NCI-H2227 treated with DMSO at 0.1 percent for 48 hours (cell line): ENCODE results near the gene PRR20C.
"Not testable (repeated sequence)": the region's sequence is repeated elsewhere in the genome, so short reads cannot be mapped to it uniquely, and the experiment has no call there.

Experiments
- DNase-seq: peaks from one replicate; lab custom pipeline; 2025; lab: John Stamatoyannopoulos, UW

PRR20C gene

DNA sequence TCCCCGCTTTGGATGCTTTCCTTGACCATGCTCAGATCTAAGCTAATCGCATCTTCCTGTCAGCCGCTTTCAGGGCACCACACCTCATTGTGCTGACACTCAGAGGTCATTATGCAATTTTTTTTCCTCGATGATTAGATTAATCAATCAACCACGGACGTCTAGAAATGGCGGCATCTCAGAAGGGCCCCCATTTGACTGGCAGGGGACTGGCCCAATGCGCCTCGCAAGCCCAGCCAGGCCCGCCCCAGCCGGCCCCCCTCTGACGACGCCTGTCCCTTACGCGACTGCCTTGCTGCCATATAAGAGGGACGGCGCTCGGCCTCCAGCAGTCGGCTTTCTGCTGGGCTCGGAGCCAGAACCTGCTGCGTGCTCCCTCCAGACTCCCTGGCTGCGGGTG lies at the start of gene PRR20C:
PRR20C (plus strand) TSS at position 301 of the 400 bp plus-strand sequence. CDS start 387 bp downstream, outside the sequence.
- not testable (repeated sequence) for DNase-seq

GRCh38 chr13:57114945-57115344 lies 38.9 kb upstream of the PRR20C start:
- DNase-seq: no peak

DNA sequence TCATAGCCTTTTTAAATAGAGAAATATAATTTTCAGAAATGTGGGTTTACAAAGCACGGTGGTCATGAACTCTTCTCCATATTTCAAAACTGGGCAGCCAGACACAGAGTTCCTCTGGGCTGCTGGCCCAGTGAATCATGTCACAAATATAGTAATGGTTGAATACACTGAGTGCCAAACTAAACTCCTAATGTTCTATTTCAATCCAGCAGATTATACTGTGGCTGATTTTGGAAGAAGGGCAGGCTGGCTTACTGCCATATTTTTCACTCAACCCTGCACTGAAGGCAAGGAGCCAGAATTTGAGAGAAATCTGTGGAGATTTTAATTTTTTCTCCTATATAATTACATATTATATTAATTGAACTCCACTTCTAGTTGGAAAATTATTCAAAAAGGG lies 30.2 kb upstream of the PRR20C start:
- no peak for DNase-seq

DNA sequence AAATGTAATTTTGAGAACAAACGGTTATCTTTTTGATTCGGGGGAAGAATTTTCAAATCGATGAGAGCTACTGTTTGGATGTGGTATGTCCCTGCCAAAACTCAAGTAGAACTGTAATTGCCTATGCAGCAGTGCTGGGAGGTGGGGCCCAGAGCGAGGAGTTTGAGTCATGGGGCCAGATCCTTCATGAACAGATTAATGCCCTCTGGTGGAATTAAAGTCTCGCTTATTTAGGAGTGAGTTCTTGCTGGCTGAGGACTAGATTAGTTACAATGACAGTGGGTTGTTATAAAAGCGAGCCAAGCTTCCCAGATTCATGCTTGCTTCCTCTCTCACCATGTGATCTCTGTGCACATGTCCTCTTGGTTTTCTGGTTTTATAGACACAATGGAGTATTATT lies 25.0 kb upstream of the PRR20C start:
- DNase-seq: no peak

DNA sequence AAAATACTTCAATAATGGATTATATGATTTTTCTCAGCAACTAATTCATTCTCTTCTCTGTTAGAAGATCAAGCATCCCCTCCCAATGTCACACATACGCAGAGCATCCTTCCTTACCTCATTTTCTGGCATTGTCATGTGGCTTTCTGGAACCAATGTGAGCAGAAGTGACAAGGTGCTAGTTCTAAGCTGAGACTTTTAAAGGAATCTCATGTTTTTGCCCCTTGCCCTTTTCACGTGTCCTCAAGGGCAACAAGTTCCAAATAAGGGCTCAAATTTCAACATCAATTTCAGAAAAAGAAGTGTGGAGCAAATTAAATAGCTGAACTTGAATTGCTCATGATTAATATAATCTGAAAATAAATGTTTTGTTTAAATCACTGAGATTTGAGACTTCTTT lies 17.8 kb upstream of the PRR20C start:
- no peak for DNase-seq

GRCh38 chr13:57137585-57137984 lies 16.3 kb upstream of the PRR20C start:
- no peak for DNase-seq

DNA sequence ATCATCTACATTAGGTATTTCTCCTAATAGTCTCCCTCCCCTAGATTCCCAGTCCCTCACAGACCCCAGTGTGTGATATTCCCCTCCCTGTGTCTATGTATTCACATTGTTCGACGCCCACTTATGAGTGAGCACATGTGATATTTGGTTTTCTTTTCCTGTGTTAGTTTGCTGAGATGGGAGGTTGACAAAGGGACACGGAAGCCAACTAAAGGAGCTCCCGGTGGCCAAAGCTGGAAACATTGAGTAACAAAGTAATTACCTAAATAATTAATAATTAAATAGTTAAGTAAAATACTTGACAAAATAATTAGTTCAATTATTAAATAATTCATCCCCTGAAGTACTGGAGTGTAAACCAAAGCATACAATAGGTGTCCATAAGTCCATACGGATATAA lies 14.9 kb upstream of the PRR20C start:
- DNase-seq: no peak

DNA sequence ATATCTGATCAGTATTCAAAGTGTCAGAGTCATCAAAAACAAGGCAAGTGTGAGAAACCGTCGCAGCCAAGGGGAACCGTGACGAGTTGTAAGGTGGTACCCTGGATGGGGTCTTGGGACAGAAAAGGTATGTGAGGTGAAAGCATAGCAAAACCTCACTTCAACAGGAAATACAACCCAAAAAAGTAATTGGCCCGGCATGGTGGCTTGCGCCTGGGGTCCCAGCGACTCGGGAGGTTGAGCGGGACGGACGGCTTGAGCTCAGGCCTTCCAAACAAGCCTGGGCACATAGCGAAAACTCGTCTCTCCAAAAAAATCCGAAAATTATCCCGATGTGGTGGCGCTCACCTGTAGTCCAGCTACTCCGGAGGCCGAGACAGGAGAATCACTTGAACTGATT lies 14.1 kb upstream of the PRR20C start:
- DNase-seq: not testable (repeated sequence)

GRCh38 chr13:57140235-57140968 lies 13.5 kb upstream of the PRR20C start, which contains the start of gene PRR20A:
Gene PRR20A (plus strand): TSS chr13:57140918. CDS start chr13:57141305, 387 bp downstream.
- DNase-seq: not testable (repeated sequence)

GRCh38 chr13:57147188-57147587 lies 6.7 kb upstream of the PRR20C start, which contains the start of gene PRR20B:
Gene PRR20B (plus strand): TSS chr13:57147488. CDS start chr13:57147875, 387 bp downstream.
- DNase-seq: not testable (repeated sequence)

- not testable (repeated sequence) for DNase-seq
These were observed 5.8 kb upstream of the PRR20C start for GRCh38 chr13:57148106-57148505.

GRCh38 chr13:57160332-57160731 lies 6.5 kb downstream of the PRR20C start, which contains the start of gene PRR20D:
Gene PRR20D (plus strand): TSS chr13:57160632. CDS start chr13:57161019, 387 bp downstream.
- DNase-seq: not testable (repeated sequence)

- DNase-seq: not testable (repeated sequence)
These were observed 13.0 kb downstream of the PRR20C start, which contains the start of gene PRR20E for GRCh38 chr13:57166897-57167296. Gene PRR20E (plus strand): TSS chr13:57167197. CDS start chr13:57167584, 387 bp downstream.

GRCh38 chr13:57191667-57192066 lies 37.8 kb downstream of the PRR20C start:
- DNase-seq: no peak
